ENCODE results near the gene PTOV1.

DNA sequence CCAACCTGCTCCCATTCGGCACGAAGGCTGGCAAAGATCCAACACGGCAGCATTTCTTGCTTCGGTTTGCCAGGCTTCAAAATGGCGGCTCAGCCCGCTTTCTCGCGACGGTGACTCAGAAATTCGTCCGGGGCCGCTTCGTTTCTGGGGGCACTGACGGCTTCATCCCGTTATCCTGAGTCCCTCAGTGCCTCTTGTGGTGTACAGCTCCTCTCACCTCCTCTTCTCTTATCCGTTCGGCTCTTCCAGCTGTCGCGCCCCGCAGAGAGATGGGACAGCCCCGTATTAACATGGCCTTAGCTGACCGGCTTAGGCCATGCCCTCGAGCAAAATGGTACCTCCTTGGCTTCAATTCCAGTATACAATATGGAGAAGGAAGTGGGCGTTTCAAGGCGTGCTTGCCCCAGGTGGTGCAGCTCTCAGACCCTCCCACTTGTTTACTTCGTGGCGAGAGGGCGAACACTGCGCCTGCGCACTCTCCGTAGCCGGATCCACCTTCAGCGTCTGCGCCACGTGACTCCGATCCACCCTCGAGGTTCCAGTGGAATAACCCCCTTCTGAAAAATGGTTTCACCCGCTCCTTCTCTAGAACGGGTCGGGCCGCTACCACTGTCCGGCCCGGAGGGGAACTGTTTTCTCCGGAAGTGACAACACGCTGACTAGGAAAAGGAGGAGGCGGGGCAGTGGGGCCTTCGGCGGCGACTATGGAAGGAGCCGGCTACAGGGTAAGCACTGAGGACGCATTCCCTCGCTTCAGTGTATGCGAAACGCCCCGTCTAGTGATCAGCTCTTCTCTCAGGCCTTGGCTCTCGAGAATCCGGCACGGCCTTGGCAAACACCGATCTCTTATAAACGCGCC is 26.3 kb downstream of the PTOV1 start, which contains the start of the genes AKT1S1 and TBC1D17:
- TF ChIP-seq POLR2A (IDR thresholded peaks at IDR 0.05) (peak in 3 of 4 donors; percentile 83 to 96 (median 92)), POLR2AphosphoS5 (IDR thresholded peaks at IDR 0.05) (peak; percentile 90)
